Upper lobe of left lung (tissue), 6 donors: ENCODE results near the gene OXT. TPM values are rescaled to one million over a fixed set of nuclear protein-coding genes. Genes with fewer than 3 reads are reported as not detected.
"Not testable (repeated sequence)": the region's sequence is repeated elsewhere in the genome, so short reads cannot be mapped to it uniquely, and the experiment has no call there.

Experiments
- ATAC-seq, 2 donors: fragments of 200-7000 bp; cut with Tn5 transposase; one replicate each; pipeline ENCODE4 v1.9.1; 2022; ENCODE audit warnings: mild to moderate bottlenecking in 2 of 2, moderate library complexity in 2 of 2; ENCODE audit not compliant: low FRiP score in 2 of 2
- DNase-seq, 2 donors: peaks; one replicate each; pipeline ENCODE4 v3.0.0-alpha.2; 2019 to 2020
- H3K27ac ChIP-seq, 4 donors: fragments of 200-600 bp; sonication (generic); one replicate each; pipeline ENCODE4 v1.5.1; 2016 to 2019
- H3K27me3 ChIP-seq, 4 donors: fragments of 200-600 bp; sonication (generic); one replicate each; pipeline ENCODE4 v1.5.1; 2017 to 2019
- H3K36me3 ChIP-seq, 4 donors: fragments of 200-600 bp; sonication (generic); one replicate each; pipeline ENCODE4 v1.5.1; 2016 to 2019
- H3K4me1 ChIP-seq, 4 donors: fragments of 200-600 bp; sonication (generic); one replicate each; pipeline ENCODE4 v1.5.1; 2018 to 2019
- H3K4me3 ChIP-seq, 4 donors: fragments of 200-600 bp; sonication (generic); one replicate each; pipeline ENCODE4 v1.5.1; 2017 to 2019; ENCODE audit warnings: mild to moderate bottlenecking in 2 of 4, moderate library complexity in 1 of 4
- H3K9me3 ChIP-seq, 4 donors: fragments of 200-600 bp; sonication (generic); one replicate each; pipeline ENCODE4 v1.5.1; 2018 to 2019
- CTCF ChIP-seq, 6 experiments: fragments of 450-650 bp in 4 of 6; fragments of 200-600 bp in 2 of 6; sonication (generic) in 2 of 6; IDR thresholded peaks; one replicate each; pipeline ENCODE4 v1.5.1; 2016 to 2019; ENCODE audit warnings: antibody characterized with exemption in 6 of 6
- EP300 ChIP-seq, 4 donors: sonication (generic); formaldehyde crosslinking; IDR thresholded peaks; one replicate each; pipeline ENCODE4 v1.5.1; 2017; ENCODE audit warnings: antibody characterized with exemption in 4 of 4, control low read depth in 2 of 4
- POLR2A ChIP-seq, 4 donors: fragments of 450-650 bp; IDR thresholded peaks; one replicate each; pipeline ENCODE4 v1.5.1; 2016 to 2017; ENCODE audit warnings: antibody characterized with exemption in 4 of 4, mild to moderate bottlenecking in 2 of 4
- POLR2AphosphoS5 ChIP-seq, 2 donors: sonication (generic); formaldehyde crosslinking; IDR thresholded peaks; one replicate each; pipeline ENCODE4 v1.5.1; 2017; ENCODE audit warnings: antibody characterized with exemption in 2 of 2
- WGBS, 2 donors: methylation state at CpG; one replicate each; pipeline ENCODE4 v1.1.5; 2017 to 2018; 5-methylcytosine and 5-hydroxymethylcytosine counted together
- total RNA-seq, 6 donors: library from RNA; depleted of rRNA in 4 of 6; stranded (reverse); fragments of >200 nt in 4 of 6; gene quantifications; one replicate each; pipeline versions ENCODE4 v1.1.0 to v1.2.1, GENCODE V29; 2016 to 2021
- donor health status: DM: no; HTN: no; CAD: no; lungs with moderate emphysema.
- donor health status: DM: no; HTN: yes; CAD: no; lungs with severe emphysema.

OXT gene
- total RNA-seq, 6 donors from 2014 or later, result 2.7 TPM; not detected in 5

DNA sequence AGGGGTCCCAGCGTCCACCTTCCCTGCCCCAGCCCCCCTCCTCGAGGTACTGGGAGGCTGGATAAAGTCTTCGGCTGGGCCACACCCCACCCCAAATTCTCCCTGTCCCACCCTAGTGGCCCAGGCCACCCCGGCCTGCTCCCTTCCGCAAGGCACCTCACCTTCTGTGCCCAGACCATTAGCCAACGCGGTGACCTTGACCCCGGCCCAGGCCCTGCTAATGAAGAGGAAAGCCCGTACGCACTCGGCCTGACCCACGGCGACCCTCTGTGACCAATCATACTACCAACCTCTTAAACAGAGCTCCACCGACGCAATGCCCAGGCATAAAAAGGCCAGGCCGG is 182 bp upstream of the OXT start:
- H3K27me3 ChIP-seq, result peaks cover 0 to 13% (median 9%) of the 10 kb centered on the region in 4 donors
- H3K27ac ChIP-seq, result no peak overlapping the region
- DNase-seq, result no peak
- H3K9me3 ChIP-seq, result no peaks in the 10 kb centered on the region
- ATAC-seq, result no peak
- 87 to 88% methylated on average over 11 to 12 of the region's 16 CpGs for WGBS, 2 donors
- peak overlapping the region in 3 of 4 donors; percentile 45 to 60 (median 59) for H3K4me3 ChIP-seq
- H3K4me1 ChIP-seq, result peaks cover 4 to 15% (median 12%) of the 10 kb centered on the region in 4 donors
- TF ChIP-seq CTCF (IDR thresholded peaks at IDR 0.05) (no peak), EP300 (IDR thresholded peaks at IDR 0.05) (no peak), POLR2A (IDR thresholded peaks at IDR 0.05) (no peak), POLR2AphosphoS5 (IDR thresholded peaks at IDR 0.05) (no peak)
- H3K36me3 ChIP-seq, result no peaks in the 10 kb centered on the region

DNA sequence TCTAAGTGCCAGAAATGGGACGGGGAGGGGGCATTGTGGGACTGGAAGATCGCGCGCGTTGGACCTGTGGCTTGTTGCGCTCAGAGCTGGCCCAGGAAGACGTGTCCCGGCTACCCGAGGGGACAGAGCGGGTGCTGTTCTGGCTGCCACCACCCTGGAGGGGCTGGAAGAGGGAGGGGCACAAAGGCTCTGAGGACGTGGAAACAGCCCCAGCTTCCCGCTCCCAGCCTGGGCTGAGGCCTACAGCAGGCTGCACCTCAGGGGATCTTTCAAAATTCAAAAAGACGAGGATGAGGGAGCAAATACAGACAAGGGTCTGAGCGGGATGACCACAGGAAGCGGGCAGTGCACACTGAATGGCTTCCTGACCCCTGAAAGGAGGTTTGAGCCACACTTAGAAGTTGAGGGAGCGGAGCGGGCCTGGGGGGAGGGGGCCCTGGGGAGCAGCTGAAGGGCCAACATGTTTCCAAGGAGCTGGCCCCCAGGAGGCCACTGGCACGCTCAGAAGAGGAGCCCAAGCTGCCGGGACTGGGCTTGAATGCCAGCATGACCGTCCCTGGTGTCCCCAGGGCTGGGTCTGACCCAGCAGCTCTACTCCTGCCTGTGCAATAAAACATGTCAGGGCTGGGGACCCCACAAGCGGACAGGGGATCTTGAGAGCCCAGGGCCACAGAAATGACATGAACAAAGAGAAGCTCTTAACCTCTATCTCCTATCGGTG is 1.3 kb downstream of the OXT start:
- TF ChIP-seq CTCF (IDR thresholded peaks at IDR 0.05), result no peak
- TF ChIP-seq POLR2A (IDR thresholded peaks at IDR 0.05), result no peak
- no peak for TF ChIP-seq EP300 (IDR thresholded peaks at IDR 0.05)
- TF ChIP-seq POLR2AphosphoS5 (IDR thresholded peaks at IDR 0.05), result no peak
- H3K4me3 ChIP-seq, result peak overlapping the region in 3 of 4 donors; percentile 45 to 60 (median 59)
- peaks cover 0 to 13% (median 9%) of the 10 kb centered on the region in 4 donors for H3K27me3 ChIP-seq
- ATAC-seq, result no peak
- no peak overlapping the region for H3K27ac ChIP-seq
- DNase-seq, result peak in 1 of 2 donors; percentile 63
- H3K4me1 ChIP-seq, result peaks cover 4 to 20% (median 15%) of the 10 kb centered on the region in 4 donors
- WGBS, 2 donors, result 76% methylated on average over 18 to 22 of the region's 22 CpGs
- H3K9me3 ChIP-seq, result no peaks in the 10 kb centered on the region
- H3K36me3 ChIP-seq, result no peaks in the 10 kb centered on the region

GRCh38 chr20:3073251-3073643 is 1.8 kb downstream of the OXT start:
- not testable (repeated sequence) for H3K36me3 ChIP-seq, H3K4me3 ChIP-seq, ATAC-seq, DNase-seq, H3K9me3 ChIP-seq, H3K27ac ChIP-seq
- H3K27me3 ChIP-seq, result peaks cover 0 to 13% (median 9%) of the 10 kb centered on the region in 4 donors
- 83 to 92% methylated on average over 8 of the region's 8 CpGs for WGBS, 2 donors
- peaks cover 4 to 20% (median 15%) of the 10 kb centered on the region in 4 donors for H3K4me1 ChIP-seq

DNA sequence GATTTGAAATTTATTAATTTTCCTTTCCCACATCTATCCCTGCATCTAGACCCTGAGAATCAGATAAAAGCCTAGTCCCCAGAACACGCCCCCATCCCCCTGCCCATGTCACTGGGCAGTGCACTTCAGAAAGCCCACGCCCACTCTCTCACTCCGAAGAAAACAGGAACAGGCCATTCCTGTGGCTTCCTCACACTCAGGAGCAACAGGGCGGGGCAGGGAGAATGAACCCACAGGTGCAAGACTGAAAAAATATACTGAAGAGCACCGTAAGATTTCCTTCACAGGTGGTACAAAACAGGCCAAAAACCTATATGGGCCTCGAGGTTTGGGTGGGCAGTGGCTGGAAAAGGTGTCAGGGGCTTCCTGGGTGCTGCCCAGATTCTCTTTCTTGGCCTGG is 3.4 kb downstream of the OXT start:
- Histone ChIP-seq H3K27ac (no peak overlapping the region), H3K36me3 (no peaks in the 10 kb centered on the region), H3K27me3 (peaks cover 0 to 13% (median 9%) of the 10 kb centered on the region in 4 donors), H3K4me1 (peaks cover 4 to 20% (median 15%) of the 10 kb centered on the region in 4 donors), H3K9me3 (no peaks in the 10 kb centered on the region), H3K4me3 (no peak overlapping the region)
- ATAC-seq, result no peak
- peak in 1 of 2 donors; percentile 62 for DNase-seq
- 31 to 52% methylated on average over 6 of the region's 6 CpGs for WGBS, 2 donors
- TF ChIP-seq POLR2AphosphoS5 (IDR thresholded peaks at IDR 0.05) (no peak), CTCF (IDR thresholded peaks at IDR 0.05) (no peak), EP300 (IDR thresholded peaks at IDR 0.05) (no peak), POLR2A (IDR thresholded peaks at IDR 0.05) (no peak)

DNA sequence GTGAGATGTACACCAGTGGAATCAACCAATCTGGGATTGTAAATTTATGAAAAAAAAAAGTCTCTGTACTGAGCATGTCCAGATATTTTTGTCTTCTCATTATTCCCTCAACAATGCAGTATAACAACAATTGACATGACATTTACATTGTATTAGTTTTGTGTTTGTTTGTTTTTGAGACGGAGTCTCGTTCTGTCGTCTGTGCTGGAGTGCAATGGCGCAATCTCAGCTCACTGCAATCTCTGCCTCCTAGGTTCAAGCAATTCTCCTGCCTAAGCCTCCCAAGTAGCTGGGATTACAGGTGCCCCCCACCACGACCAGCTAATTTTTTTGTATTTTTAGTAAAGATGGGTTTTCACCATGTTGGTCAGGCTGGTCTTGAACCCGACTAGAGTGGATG is 3.9 kb downstream of the OXT start:
- H3K27me3 ChIP-seq, result peaks cover 0 to 13% (median 9%) of the 10 kb centered on the region in 4 donors
- H3K4me3 ChIP-seq, ATAC-seq, H3K9me3 ChIP-seq, H3K27ac ChIP-seq, DNase-seq, H3K36me3 ChIP-seq: not testable (repeated sequence)
- whole genome bisulfite sequencing, 2 donors, result 75 to 76% methylated on average over 6 of the region's 6 CpGs
- H3K4me1 ChIP-seq, result peaks cover 4 to 20% (median 15%) of the 10 kb centered on the region in 4 donors

GRCh38 chr20:3077618-3078134 is 6.3 kb downstream of the OXT start:
- peaks cover 0 to 12% (median 7%) of the 10 kb centered on the region in 4 donors for H3K27me3 ChIP-seq
- no peak for ATAC-seq
- WGBS, 2 donors, result 58 to 71% methylated on average over 3 to 4 of the region's 4 CpGs

More at GRCh38 chr20:3077618-3078134, 6.3 kb downstream of the OXT start:
- H3K9me3 ChIP-seq, result no peaks in the 10 kb centered on the region
- no peak overlapping the region for H3K27ac ChIP-seq
- H3K36me3 ChIP-seq, result no peaks in the 10 kb centered on the region
- H3K4me3 ChIP-seq, result no peak overlapping the region
- TF ChIP-seq EP300 (IDR thresholded peaks at IDR 0.05) (no peak), POLR2A (IDR thresholded peaks at IDR 0.05) (no peak), CTCF (IDR thresholded peaks at IDR 0.05) (no peak), POLR2AphosphoS5 (IDR thresholded peaks at IDR 0.05) (no peak)
- no peak for DNase-seq
- H3K4me1 ChIP-seq, result peaks cover 4 to 12% (median 7%) of the 10 kb centered on the region in 4 donors
